ENCODE results near the gene NCAM2.

NCAM2 gene

DNA sequence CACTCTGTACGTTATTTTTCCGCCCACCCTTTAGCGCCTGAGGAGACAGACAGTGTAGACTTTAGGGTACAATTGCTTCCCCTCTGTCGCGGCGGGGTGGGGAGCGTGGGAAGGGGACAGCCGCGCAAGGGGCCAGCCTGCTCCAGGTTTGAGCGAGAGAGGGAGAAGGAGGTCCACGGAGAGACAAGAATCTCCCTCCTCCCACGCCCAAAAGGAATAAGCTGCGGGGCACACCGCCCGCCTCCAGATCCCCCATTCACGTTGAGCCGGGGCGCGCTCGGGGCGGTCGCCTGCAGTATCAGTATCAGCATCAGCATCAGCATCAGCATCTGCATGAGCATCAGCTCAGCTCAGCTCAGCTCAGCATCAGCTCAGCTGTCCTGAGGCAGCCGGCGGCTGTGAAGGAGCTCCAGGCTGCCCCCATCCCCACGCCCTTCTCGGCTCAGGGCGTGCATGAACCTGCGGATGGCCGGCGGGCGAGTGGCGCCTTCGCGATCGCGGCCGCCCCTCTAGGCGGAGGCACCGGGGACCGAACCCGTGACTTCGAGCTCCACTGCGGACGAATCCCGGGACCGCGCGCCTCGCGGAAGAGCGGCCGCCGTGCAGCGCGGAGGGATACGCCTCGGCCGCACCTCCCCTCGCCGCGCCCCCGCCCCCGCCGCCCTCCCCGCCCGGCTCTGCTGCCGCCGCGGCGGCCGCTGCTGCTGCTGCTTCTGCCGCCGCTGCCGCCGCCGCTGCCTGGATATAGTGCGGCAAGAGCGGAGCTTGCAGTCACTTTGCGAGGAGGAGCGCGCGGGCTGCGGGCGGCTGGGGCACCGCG is at the start of gene NCAM2:
Gene NCAM2, plus strand, starts transcription at position 774 of the 820 bp plus-strand sequence.
- Mint-ChIP-seq H3K36me3 (no peaks in the 10 kb centered on the region), H3K4me1 (peaks cover 5% of the 10 kb centered on the region), H3K27ac (no peak within 1 kb of the TSS), H3K9me3 (no peaks in the 10 kb centered on the region), H3K4me3 (peak within 1 kb of the TSS; percentile 42)
- ATAC-seq (peak; percentile 78), DNase-seq (ENCODE audit: low spot score in 2 of 2) (peak in 1 of 2 donors; percentile 4)

DNA sequence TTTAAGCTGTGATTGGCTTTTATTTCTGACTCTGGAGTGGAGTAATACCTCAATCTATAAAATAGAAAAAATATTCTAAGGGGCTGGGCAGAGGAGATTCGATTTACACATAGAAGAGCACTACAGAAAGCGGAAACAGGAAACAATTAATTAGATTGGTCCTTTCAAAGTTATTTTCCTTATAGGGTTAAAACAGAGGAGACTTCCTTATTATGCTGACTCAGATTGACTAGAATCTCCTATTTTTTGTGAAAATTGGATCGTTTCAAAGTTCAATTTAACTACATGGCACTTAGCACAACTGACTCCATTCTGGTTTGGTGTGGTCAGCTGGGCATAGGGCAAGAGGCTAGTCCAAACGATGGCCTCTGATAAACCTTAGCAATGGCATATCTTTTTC is 48.3 kb upstream of the NCAM2 start:
- H3K36me3 Mint-ChIP-seq, result no peaks in the 10 kb centered on the region
- no peak for ATAC-seq

DNA sequence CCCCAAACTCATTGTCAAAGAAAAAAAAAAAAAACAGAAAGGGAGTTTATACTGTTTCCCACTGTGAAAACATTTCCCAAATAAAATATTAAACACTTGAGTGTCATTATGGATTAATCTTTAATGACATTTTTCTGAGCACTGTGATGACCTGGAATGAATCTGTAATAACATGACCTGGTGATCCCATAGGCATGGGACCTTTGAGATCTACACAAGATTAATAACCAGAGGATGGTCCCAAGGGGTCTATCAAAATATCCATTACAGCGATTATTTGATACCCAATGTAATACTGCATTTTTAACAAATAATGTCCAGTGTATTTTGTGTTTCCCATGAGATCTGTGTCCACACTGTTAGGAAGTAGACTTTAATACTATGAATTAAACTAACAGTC is 32.4 kb upstream of the NCAM2 start:
- Mint-ChIP-seq H3K9me3 (no peaks in the 10 kb centered on the region), H3K4me1 (no peaks in the 10 kb centered on the region), H3K4me3 (no peak overlapping the region), H3K27ac (no peak overlapping the region), H3K36me3 (no peaks in the 10 kb centered on the region)
- no peak for DNase-seq (ENCODE audit: low spot score in 2 of 2)
- ATAC-seq, result no peak

More for the DNA sequence above, 48.3 kb upstream of the NCAM2 start:
- Mint-ChIP-seq H3K4me3 (no peak overlapping the region), H3K4me1 (no peaks in the 10 kb centered on the region), H3K27ac (no peak overlapping the region), H3K9me3 (peaks cover 11% of the 10 kb centered on the region)
- no peak for DNase-seq (ENCODE audit: low spot score in 2 of 2)

DNA sequence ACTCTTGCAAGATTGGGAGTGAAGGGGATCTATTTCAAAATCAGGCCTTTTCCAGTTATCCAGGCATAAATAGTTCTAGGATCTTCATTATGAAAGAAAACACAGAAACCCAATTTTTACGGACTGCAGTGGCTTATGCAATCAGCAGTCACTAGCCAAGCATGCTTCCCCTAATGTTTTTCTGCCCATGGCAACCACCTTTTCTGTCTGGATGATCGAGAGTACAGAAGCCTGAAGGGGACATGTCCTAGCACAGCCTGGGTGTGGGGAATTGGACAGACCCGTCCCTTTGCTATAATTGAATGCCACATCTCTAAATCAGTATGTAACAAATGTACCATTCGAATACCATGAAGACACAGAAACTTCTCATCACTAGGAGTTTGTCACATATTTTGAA is 29.8 kb upstream of the NCAM2 start:
- no peak overlapping the region for H3K27ac Mint-ChIP-seq
- H3K36me3 Mint-ChIP-seq, result no peaks in the 10 kb centered on the region
- no peaks in the 10 kb centered on the region for H3K9me3 Mint-ChIP-seq
- H3K4me3 Mint-ChIP-seq, result no peak overlapping the region
- H3K4me1 Mint-ChIP-seq, result no peaks in the 10 kb centered on the region
- no peak for ATAC-seq
- DNase-seq (ENCODE audit: low spot score in 2 of 2), result no peak

DNA sequence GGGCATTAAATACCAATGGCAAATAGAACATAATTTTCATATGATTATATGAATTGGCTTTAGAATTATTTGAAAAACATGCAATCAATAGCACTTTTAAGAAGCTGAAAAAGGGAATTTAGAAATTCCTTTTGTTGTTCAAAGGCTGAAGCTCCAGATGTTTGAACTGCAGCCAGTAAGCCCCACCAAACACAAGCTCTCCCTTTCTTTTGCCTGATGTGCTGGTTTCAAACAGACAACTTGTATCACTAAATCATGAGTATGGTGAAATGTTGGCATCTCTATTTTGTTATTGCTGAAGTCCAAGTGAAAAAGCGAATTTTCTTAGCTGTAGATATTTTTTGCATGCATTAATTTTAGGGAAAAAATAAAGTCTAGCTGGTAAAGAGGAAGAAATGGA is 27.5 kb upstream of the NCAM2 start:
- H3K36me3 Mint-ChIP-seq, result no peaks in the 10 kb centered on the region

DNA sequence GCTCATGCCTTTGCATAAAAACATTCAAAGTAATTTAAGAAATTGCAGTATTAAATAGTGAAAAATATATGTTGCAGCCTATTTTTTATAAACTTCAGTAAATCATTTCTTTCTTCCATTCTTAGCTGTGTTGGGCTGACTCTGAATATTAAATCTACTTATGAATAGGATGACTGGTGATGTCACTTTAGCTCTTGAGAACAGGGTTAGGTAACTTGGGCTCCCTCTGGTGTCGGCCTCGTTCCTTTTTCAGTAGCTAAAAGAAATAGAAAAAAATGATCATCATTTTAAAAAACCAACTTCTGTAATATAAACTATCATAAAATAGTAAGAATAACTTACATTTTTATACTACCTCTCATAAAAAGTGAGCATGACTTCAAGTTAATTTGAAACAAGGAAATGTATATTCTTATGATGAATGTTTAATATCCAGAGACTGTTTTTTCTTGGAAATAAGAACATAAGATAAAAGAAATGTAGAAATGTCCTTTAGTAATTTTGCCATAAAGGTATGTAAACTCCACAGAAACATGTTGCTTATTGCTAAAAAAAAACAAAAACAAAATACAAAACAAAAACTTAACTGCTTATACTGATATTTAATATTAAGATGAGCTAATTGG is 26.8 kb upstream of the NCAM2 start:
- Mint-ChIP-seq H3K9me3 (no peaks in the 10 kb centered on the region), H3K36me3 (no peaks in the 10 kb centered on the region), H3K27ac (no peak overlapping the region), H3K4me3 (no peak overlapping the region), H3K4me1 (no peaks in the 10 kb centered on the region)
- ATAC-seq (peak; percentile 61), DNase-seq (ENCODE audit: low spot score in 2 of 2) (no peak)

More for the DNA sequence above, 27.5 kb upstream of the NCAM2 start:
- DNase-seq (ENCODE audit: low spot score in 2 of 2) (no peak), ATAC-seq (no peak)
- Mint-ChIP-seq H3K4me3 (no peak overlapping the region), H3K9me3 (no peaks in the 10 kb centered on the region), H3K27ac (no peak overlapping the region), H3K4me1 (no peaks in the 10 kb centered on the region)

DNA sequence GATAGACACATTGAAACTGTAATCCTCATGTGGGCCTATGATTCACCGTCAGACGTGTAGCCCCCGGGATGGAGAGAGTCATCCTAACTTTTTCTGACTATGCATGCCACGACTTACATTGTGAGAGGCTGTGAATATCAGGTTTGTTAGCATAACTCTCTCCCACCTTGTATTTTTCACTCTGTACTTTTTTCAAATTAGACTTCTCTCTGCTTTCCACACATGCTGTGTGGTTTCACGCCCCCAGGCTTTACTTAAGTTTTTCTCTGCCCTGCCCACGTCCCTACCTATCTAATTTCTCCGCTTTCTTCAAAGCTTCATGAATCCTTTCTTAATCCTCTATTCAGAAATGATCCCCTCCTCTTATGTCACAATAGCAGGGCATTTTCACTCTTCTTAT is 3.4 kb upstream of the NCAM2 start:
- Mint-ChIP-seq H3K4me1 (peaks cover 5% of the 10 kb centered on the region), H3K9me3 (no peaks in the 10 kb centered on the region), H3K27ac (no peak overlapping the region), H3K4me3 (no peak overlapping the region), H3K36me3 (no peaks in the 10 kb centered on the region)
- no peak for DNase-seq (ENCODE audit: low spot score in 2 of 2)
- ATAC-seq, result no peak

DNA sequence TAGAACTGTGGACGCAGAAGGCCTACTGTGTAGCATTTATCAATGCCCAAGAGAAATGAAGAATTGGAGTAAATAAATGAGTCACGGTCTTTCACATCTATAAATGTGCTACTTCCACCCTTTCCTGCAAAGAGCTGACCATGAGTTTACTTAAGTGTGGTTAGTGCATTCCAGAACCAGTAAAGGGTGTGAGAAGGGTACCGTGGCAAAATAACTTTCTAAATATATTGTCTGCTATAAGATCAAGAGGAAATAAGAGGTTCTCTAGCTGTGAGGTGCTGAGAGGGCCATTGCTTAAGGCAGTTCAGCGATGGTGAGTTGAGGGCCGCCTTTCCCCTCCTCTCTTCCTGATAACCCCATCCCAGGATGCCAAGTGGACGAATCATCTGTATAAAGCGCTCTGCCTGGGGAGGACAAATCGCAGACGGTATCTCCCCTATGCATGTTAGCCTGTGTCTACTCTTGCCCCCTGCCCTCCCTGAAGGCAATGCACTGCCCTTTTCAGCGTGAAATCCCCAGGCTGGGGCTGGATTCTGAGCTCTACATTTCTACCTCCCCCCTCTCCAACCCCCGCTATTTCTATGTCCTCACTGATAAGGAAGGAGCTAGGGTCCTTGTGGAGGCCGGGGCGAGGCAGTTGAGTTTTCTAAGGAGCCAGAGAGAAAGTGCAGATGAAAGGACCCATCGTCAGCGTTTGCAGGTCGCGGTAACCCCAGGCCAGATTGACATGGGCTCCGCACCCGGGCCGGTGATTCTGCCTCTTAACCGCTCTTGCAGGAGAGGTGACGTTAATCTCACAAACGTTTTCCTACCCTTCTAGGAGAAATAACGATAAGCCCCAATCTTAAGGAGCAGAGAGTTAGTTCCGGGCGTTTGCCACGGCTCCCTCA is 1.5 kb upstream of the NCAM2 start:
- Mint-ChIP-seq H3K27ac (no peak overlapping the region), H3K4me1 (peaks cover 5% of the 10 kb centered on the region), H3K4me3 (peak overlapping the region; percentile 42), H3K9me3 (no peaks in the 10 kb centered on the region), H3K36me3 (no peaks in the 10 kb centered on the region)
- ATAC-seq, result no peak
- no peak for DNase-seq (ENCODE audit: low spot score in 2 of 2)

DNA sequence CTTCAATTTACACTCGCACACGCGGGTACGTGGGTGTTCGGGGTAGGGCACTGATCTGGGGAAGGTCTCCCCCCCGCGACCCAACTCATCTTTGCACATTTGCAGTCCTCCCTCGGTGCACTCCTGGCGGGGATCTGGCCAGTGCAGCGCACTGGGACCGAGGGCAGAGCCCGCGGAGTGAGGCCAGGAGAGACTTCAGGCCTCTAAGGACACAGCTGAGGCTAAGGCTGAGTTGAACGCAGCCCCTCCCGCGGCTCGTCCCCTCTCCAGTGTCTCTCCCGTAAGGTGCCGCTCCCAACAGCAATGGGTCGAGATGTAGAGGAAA is 936 bp upstream of the NCAM2 start:
- no peak overlapping the region for H3K27ac Mint-ChIP-seq
- peak; percentile 4 for ATAC-seq

DNA sequence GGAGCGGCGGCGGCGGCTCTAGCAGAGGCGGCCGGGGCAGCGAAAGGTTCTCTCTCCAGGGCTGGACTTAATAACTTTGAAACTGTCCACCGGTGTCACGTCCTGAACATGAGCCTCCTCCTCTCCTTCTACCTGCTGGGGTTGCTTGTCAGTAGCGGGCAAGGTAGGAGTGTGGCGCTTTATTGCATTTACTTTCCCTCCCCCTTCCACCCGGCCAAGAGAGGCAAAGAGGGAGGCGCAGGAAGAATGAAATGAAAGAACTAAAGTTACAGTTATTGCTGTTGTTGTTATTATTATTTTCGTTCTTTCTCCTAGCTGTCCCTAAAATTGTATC is 214 bp downstream of the NCAM2 start:
- Mint-ChIP-seq H3K9me3 (no peaks in the 10 kb centered on the region), H3K27ac (no peak overlapping the region)
- no peak for ATAC-seq

More for the DNA sequence above, 936 bp upstream of the NCAM2 start:
- no peaks in the 10 kb centered on the region for H3K36me3 Mint-ChIP-seq
- DNase-seq (ENCODE audit: low spot score in 2 of 2), result no peak
- no peaks in the 10 kb centered on the region for H3K9me3 Mint-ChIP-seq
- peak overlapping the region; percentile 42 for H3K4me3 Mint-ChIP-seq
- H3K4me1 Mint-ChIP-seq, result peaks cover 5% of the 10 kb centered on the region

DNA sequence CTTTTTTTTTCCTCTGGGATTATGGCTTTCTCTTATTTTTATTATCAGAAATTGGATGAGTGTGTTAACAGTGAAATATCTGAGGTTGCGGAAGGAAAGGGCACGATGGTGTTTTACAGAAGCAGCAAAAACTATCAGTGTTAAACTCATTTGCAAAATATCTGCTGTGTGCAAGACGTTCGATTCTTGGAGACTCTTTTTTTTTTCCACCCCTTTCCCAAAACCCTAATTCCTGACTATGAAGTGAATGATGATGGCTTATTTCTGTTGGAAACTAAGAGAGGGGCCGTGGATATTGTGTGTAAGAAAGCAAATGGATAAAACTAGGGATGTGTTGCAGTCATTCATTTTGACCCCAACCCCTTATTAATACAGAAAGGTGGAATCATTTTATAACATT is 677 bp downstream of the NCAM2 start:
- Mint-ChIP-seq H3K27ac (no peak overlapping the region), H3K9me3 (no peaks in the 10 kb centered on the region), H3K4me1 (peaks cover 5% of the 10 kb centered on the region), H3K4me3 (peak overlapping the region; percentile 42), H3K36me3 (no peaks in the 10 kb centered on the region)
- DNase-seq (ENCODE audit: low spot score in 2 of 2), result no peak
- no peak for ATAC-seq

More for the DNA sequence above, 214 bp downstream of the NCAM2 start:
- Mint-ChIP-seq H3K4me1 (peaks cover 5% of the 10 kb centered on the region), H3K36me3 (no peaks in the 10 kb centered on the region), H3K4me3 (peak overlapping the region; percentile 42)
- no peak for DNase-seq (ENCODE audit: low spot score in 2 of 2)

DNA sequence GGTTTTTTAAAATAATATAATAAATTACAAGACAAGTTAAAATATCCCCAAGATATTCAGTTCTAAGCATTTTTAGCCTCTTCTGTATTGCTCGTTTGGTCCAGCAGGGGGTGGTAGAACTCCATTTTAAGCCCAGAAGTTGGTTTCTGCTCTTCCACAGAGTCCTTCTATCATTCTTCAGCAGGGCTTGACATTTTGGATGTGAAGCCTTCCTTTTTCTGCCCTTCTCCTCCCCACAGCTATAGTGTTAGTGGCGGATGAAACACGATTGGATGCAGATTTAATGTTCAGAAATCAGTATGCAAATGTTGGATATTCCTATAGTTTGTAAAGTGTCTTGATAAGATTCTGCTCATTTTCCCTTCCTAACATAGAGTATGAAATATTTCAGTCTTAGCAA is 1.4 kb downstream of the NCAM2 start:
- H3K9me3 Mint-ChIP-seq, result no peaks in the 10 kb centered on the region
- H3K4me1 Mint-ChIP-seq, result peaks cover 5% of the 10 kb centered on the region
- no peak overlapping the region for H3K4me3 Mint-ChIP-seq
- no peak for DNase-seq (ENCODE audit: low spot score in 2 of 2)
- no peaks in the 10 kb centered on the region for H3K36me3 Mint-ChIP-seq
- no peak for ATAC-seq
- H3K27ac Mint-ChIP-seq, result no peak overlapping the region

DNA sequence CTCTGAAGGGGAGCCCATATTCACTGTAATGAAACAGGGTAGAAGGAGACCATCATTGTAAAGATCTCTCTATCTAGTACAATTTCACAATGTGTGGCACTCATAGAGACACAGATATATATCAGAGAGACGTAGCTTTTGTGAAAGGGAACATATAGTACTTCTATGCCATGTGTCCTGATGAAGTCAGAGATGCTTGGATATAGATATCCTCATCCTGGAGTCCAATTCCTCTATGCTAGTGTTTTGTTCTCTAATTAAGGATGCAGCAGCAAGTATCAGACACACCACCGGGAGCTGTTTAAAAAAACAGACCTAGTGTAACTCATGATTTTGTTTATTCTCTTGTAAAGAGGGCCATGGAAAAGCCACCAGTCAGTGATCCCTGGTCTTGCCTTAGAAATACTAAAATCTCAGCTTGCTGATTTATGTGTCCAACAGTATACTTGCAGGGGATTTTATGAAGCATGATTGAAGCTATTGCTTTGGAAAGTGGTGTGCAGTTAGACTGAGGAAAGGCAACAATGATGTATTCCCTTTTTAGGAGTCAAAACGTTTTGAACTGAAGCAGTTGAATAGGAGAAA is 2.5 kb downstream of the NCAM2 start:
- Mint-ChIP-seq H3K27ac (no peak overlapping the region), H3K4me1 (peaks cover 5% of the 10 kb centered on the region), H3K36me3 (no peaks in the 10 kb centered on the region), H3K9me3 (no peaks in the 10 kb centered on the region), H3K4me3 (no peak overlapping the region)
- DNase-seq (ENCODE audit: low spot score in 2 of 2) (no peak), ATAC-seq (no peak)

DNA sequence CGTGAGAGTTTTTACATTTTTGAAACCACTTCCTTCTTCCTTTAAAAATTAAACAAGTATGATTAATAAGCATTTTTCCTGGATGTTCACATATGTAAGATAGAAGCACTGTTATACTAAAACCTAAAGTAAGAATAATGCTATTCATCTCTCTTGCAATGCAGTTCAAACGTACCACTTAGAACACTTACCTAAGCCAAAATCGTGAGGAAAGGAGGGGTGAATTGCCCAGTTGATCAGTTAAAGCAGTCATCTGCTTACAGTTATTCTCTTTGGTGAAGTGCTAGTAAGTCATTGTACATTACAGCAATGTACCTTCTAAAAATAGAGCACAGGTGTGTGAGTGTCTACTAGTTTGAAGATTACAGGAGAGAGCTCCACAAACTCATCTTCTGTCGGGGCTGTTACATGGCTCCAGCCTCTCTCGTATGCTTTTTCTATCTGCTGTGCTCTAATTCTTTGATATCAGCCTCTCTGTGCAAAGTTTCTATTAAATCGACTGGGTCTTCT is 3.4 kb downstream of the NCAM2 start:
- DNase-seq (ENCODE audit: low spot score in 2 of 2), result no peak
- Mint-ChIP-seq H3K4me3 (no peak overlapping the region), H3K36me3 (no peaks in the 10 kb centered on the region), H3K4me1 (peaks cover 5% of the 10 kb centered on the region), H3K9me3 (no peaks in the 10 kb centered on the region), H3K27ac (no peak overlapping the region)
- no peak for ATAC-seq

DNA sequence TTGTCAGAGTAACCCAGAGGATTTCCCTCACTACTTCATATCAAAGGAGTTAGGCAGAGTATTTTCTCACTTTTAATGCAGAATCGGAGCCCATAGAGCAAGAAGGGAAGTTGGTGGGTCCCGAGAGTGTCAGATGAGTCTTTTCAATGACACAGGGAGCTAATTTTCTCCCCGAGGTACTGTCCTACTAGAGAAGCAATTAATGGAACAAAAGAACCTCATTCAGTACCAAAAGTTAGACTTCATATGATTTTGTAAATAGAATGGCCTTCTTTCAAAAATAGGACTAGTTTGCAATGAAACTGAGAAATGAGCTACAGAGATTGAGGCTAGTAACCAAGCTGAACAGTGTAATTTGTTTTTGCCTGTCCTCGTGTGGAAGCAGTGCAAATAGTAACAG is 3.9 kb downstream of the NCAM2 start:
- peaks cover 4% of the 10 kb centered on the region for H3K4me1 Mint-ChIP-seq
- ATAC-seq (no peak), DNase-seq (ENCODE audit: low spot score in 2 of 2) (no peak)
- no peak overlapping the region for H3K27ac Mint-ChIP-seq
- no peaks in the 10 kb centered on the region for H3K9me3 Mint-ChIP-seq
- H3K4me3 Mint-ChIP-seq, result no peak overlapping the region
- H3K36me3 Mint-ChIP-seq, result no peaks in the 10 kb centered on the region

Data from stimulated activated effector memory CD8-positive, alpha-beta T cell treated with anti-CD3 and anti-CD28 coated beads, Interleukin-12 subunit alpha, Interleukin-12 subunit beta, amount 100 ng/mL, for 72 hours (primary cell).